ENCODE results near the gene LCORL. TPM values are rescaled to one million over a fixed set of nuclear protein-coding genes. Genes with fewer than 3 reads are reported as not detected.

Gene LCORL
- total RNA-seq, 1 experiment from 2014 or later, result 15.5 TPM

- H3K27me3 Mint-ChIP-seq (ENCODE audit: low read depth), result peaks cover 31% of the 10 kb centered on the region
- Histone ChIP-seq H4K5ac (ENCODE audit: insufficient read length, low read depth, low read length) (no peak overlapping the region), H3K4me1 (ENCODE audit: insufficient read depth, low read length) (no peaks in the 10 kb centered on the region), H4K20me1 (ENCODE audit: control insufficient read depth, insufficient read depth, insufficient read length) (no peaks in the 10 kb centered on the region), H2AK5ac (ENCODE audit: insufficient read length, low read length) (no peak overlapping the region), H3K27me3 (ENCODE audit: insufficient read depth, low read length) (no peaks in the 10 kb centered on the region; the same call in 1 of the 2 replicates), H2BK5ac (ENCODE audit: insufficient read length, low read length) (no peak overlapping the region), H3K56ac (ENCODE audit: insufficient read length, low read depth, low read length) (no peak overlapping the region), H4K8ac (replicated peaks; ENCODE audit: insufficient read length, low read depth, low read length) (no peak overlapping the region), H3K14ac (ENCODE audit: insufficient read depth, low read length) (0 out of 2 replicates have a peak overlapping the region, but pooled peaks have one; percentile 80), H2BK20ac (ENCODE audit: low read depth, low read length, poor library complexity, severe bottlenecking) (no peak overlapping the region), H2BK120ac (ENCODE audit: low read depth, low read length, poor library complexity, severe bottlenecking) (no peak overlapping the region), H3K18ac (ENCODE audit: insufficient read length, low read depth, low read length) (peak overlapping the region; percentile 39), H3K79me2 (ENCODE audit: insufficient read depth, low read length) (no peaks in the 10 kb centered on the region; the same call in 1 of the 2 replicates), H2AFZ (ENCODE audit: low read length) (no peak overlapping the region), H3K4ac (ENCODE audit: low read depth, low read length) (no peak overlapping the region), H3K23ac (ENCODE audit: insufficient read length, low read depth, low read length) (no peak overlapping the region), H3T11ph (ENCODE audit: low read length) (no peak overlapping the region), H3K9ac (ENCODE audit: extremely low read depth, insufficient read length, low read length) (peak overlapping the region; percentile 12), H3K9me3 (ENCODE audit: control insufficient read depth, low read depth, low read length) (no peaks in the 10 kb centered on the region), H4K91ac (ENCODE audit: insufficient read length, low read depth, low read length) (no peak overlapping the region), H2BK15ac (ENCODE audit: low read depth, low read length) (no peak overlapping the region), H3K79me1 (ENCODE audit: insufficient read depth, low read depth, low read length, poor library complexity, severe bottlenecking) (peaks cover 3% of the 10 kb centered on the region), H3K27ac (ENCODE audit: insufficient read length, low read depth, low read length) (no peak overlapping the region), H3K23me2 (ENCODE audit: insufficient read length, low read depth, low read length, poor library complexity, severe bottlenecking) (peaks cover 11% of the 10 kb centered on the region), H3K4me2 (ENCODE audit: insufficient read depth, insufficient read length, low read length) (no peak overlapping the region), H2BK12ac (ENCODE audit: insufficient read length, low read depth, low read length) (no peak overlapping the region)
- H3K27ac Mint-ChIP-seq, result no peak overlapping the region
- DNase-seq, result no peak
- no peaks in the 10 kb centered on the region; a peak in 2 of 5 replicates for H3K9me3 Mint-ChIP-seq
- peak overlapping the region; percentile 85 to 91 for H3K4me3 Mint-ChIP-seq
- peaks cover 16 to 20% of the 10 kb centered on the region in 2 experiments for H3K4me1 Mint-ChIP-seq
- no CpG with 5 or more reads among the region's 34 CpGs for WGBS (ENCODE audit: extremely low coverage, insufficient read length, low lambda C conversion rate)
- no peak for TF ChIP-seq CTCF (conservative IDR thresholded peaks at IDR 0.05)
- H3K36me3 Mint-ChIP-seq (ENCODE audit: insufficient read depth in 1 of 3, low read depth in 3 of 3), result no peaks in the 10 kb centered on the region
Observed at GRCh38 chr4:18021470-18021719, 160 bp downstream of the LCORL start.

All from H9 (cell line).